T-helper 2 cell (primary cell): ENCODE data around the gene DLG2.

Source experiments
- DNase-seq, 5 experiments: peaks; one replicate each; pipeline versions ENCODE4 v3.0.0 to v3.0.0-alpha.2; 2012 to 2022

Gene DLG2

GRCh38 chr11:84541731-84542340 lies 1085.3 kb downstream of the DLG2 start:
- DNase-seq: no peak

- no peak for DNase-seq
These were observed 1090.7 kb downstream of the DLG2 start for GRCh38 chr11:84536456-84536855.

- DNase-seq: no peak
These were observed 1094.8 kb downstream of the DLG2 start for GRCh38 chr11:84532364-84532763.

GRCh38 chr11:84526250-84526649 lies 1100.9 kb downstream of the DLG2 start:
- no peak for DNase-seq

- DNase-seq: no peak
These were observed 1102.6 kb downstream of the DLG2 start for GRCh38 chr11:84524422-84525051.

- DNase-seq: no peak
These were observed 1104.8 kb downstream of the DLG2 start for GRCh38 chr11:84522331-84522730.

- DNase-seq: no peak
These were observed 1108.4 kb downstream of the DLG2 start for GRCh38 chr11:84518631-84519183.

GRCh38 chr11:84514436-84514835 lies 1112.7 kb downstream of the DLG2 start:
- no peak for DNase-seq

- DNase-seq: no peak
These were observed 1123.6 kb downstream of the DLG2 start for GRCh38 chr11:84503503-84503902.

- DNase-seq: no peak
These were observed 1125.4 kb downstream of the DLG2 start for GRCh38 chr11:84501750-84502149.

- no peak for DNase-seq
These were observed 1129.1 kb downstream of the DLG2 start for GRCh38 chr11:84497981-84498411.

GRCh38 chr11:84497181-84497580 lies 1130.0 kb downstream of the DLG2 start:
- no peak for DNase-seq

- no peak for DNase-seq
These were observed 1131.0 kb downstream of the DLG2 start for GRCh38 chr11:84496122-84496521.

- DNase-seq: no peak
These were observed 1147.0 kb downstream of the DLG2 start for GRCh38 chr11:84480131-84480530.

GRCh38 chr11:84476581-84476980 lies 1150.6 kb downstream of the DLG2 start:
- DNase-seq: no peak

- no peak for DNase-seq
These were observed 1155.6 kb downstream of the DLG2 start for GRCh38 chr11:84471501-84471900.

- DNase-seq: no peak
These were observed 1158.9 kb downstream of the DLG2 start for GRCh38 chr11:84468235-84468634.

- no peak for DNase-seq
These were observed 1162.1 kb downstream of the DLG2 start for GRCh38 chr11:84465040-84465439.

GRCh38 chr11:84455691-84456090 lies 1171.5 kb downstream of the DLG2 start:
- no peak for DNase-seq

GRCh38 chr11:84452211-84452610 lies 1174.9 kb downstream of the DLG2 start:
- no peak for DNase-seq

- no peak for DNase-seq
These were observed 1188.6 kb downstream of the DLG2 start for GRCh38 chr11:84438565-84438964.

- DNase-seq: no peak
These were observed 1189.8 kb downstream of the DLG2 start for GRCh38 chr11:84437071-84437980.

- DNase-seq: no peak
These were observed 1196.5 kb downstream of the DLG2 start for GRCh38 chr11:84430661-84431060.
